ENCODE measurements around the gene CLCN4.

- no peak for TF ChIP-seq CTCF (IDR thresholded peaks at IDR 0.05)
- TF ChIP-seq POLR2A (IDR thresholded peaks at IDR 0.05): no peak
- no peak for TF ChIP-seq POLR2AphosphoS5 (IDR thresholded peaks at IDR 0.05)
Observed at GRCh38 chrX:10237241-10237640, 80.5 kb downstream of the CLCN4 start.

All from stomach (tissue), 4 donors.